Pericardium fibroblast (primary cell): ENCODE measurements around the gene ABCA5. TPM values are rescaled to one million over a fixed set of nuclear protein-coding genes. Genes with fewer than 3 reads are reported as not detected.

Experiments
- total RNA-seq: library from RNA; depleted of rRNA; stranded (reverse); fragments of >200 nt; gene quantifications from 2 replicates; pipeline ENCODE4 v1.2.3, GENCODE V29; 2015

The ABCA5 gene, protein sequence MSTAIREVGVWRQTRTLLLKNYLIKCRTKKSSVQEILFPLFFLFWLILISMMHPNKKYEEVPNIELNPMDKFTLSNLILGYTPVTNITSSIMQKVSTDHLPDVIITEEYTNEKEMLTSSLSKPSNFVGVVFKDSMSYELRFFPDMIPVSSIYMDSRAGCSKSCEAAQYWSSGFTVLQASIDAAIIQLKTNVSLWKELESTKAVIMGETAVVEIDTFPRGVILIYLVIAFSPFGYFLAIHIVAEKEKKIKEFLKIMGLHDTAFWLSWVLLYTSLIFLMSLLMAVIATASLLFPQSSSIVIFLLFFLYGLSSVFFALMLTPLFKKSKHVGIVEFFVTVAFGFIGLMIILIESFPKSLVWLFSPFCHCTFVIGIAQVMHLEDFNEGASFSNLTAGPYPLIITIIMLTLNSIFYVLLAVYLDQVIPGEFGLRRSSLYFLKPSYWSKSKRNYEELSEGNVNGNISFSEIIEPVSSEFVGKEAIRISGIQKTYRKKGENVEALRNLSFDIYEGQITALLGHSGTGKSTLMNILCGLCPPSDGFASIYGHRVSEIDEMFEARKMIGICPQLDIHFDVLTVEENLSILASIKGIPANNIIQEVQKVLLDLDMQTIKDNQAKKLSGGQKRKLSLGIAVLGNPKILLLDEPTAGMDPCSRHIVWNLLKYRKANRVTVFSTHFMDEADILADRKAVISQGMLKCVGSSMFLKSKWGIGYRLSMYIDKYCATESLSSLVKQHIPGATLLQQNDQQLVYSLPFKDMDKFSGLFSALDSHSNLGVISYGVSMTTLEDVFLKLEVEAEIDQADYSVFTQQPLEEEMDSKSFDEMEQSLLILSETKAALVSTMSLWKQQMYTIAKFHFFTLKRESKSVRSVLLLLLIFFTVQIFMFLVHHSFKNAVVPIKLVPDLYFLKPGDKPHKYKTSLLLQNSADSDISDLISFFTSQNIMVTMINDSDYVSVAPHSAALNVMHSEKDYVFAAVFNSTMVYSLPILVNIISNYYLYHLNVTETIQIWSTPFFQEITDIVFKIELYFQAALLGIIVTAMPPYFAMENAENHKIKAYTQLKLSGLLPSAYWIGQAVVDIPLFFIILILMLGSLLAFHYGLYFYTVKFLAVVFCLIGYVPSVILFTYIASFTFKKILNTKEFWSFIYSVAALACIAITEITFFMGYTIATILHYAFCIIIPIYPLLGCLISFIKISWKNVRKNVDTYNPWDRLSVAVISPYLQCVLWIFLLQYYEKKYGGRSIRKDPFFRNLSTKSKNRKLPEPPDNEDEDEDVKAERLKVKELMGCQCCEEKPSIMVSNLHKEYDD (N-terminal part only)
- 6.7 and 9.1 TPM in 2 replicates for total RNA-seq

DNA sequence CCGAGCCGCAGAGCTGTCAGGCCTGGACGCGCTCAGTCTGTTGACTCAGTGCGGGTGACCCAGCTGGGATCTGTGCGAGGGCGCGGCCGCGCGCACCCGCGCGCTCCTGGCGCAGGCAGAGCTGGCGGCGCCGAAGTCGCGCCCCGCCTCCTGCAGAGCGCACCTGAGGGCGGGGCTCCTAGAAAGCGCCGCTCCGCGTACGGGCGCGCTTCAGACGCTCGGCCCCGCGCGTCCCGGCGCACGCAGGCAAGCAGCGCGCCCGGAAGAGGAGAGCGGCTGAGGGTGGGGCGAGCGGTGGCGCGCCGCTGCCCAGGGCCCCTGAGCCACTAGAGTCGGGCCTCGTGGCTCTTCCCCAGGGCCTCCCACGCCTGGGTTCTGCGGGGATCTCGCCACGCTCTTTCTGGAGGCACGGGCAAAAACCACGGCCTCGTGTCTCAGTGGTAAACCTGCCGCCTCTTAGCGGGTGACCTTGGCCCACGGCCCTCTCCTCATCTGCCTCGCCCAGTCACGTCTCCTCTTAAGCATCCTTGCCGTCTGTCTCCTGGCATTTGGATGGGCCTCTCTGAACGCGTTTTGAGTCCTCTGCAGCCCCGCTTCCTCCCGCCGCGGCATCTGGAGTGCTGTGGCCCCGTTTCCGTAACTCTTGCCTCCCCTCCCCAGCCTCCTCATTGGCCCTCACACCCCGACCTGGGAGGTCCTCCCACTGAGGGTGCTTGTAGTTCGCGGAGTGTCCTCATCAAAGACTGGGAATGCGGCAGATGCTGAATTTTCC lies at the start of gene ABCA5:
Gene ABCA5, minus strand, starts transcription at position 74 of the 772 bp plus-strand sequence. CDS start 12,718 bp downstream, outside the sequence.

DNA sequence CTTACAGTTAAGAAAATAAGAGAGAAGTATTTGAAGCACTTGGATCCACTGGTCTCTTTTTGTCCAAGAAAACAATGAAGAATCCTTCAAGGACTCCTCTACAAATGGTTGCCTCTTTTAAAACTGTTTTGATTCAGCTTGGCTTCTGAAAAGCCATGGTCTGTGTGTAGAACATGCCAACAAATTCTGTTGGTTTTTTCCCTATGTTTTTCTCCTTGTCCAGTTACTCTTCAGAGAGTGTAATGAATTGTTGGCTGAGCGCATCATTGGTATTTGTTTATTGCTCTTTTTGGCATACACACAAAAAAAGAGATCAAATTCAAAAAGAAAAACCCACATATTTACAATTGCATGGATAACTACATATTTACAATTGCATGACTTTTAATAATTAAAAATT lies 98.4 kb downstream of the ABCA5 start, which contains the start of gene ABCA10:
Gene ABCA10, minus strand, starts transcription at position 249 of the 400 bp plus-strand sequence. CDS start 3,466 bp downstream, outside the sequence.

Other genes starting within 250 kb of the ABCA5 start
- gene ABCA6, start 185.2 kb downstream of the ABCA5 start, total RNA-seq = 39.8 and 61.4 TPM in 2 replicates
- gene ABCA10, start 98.3 kb downstream of the ABCA5 start, total RNA-seq = 0.51 and 4.2 TPM in 2 replicates
- 0.23 and 16.8 TPM in 2 replicates for gene MAP2K6, start 87.6 kb upstream of the ABCA5 start, total RNA-seq